K562 (cell line): ENCODE measurements around the gene SORT1. TPM values are rescaled to one million over a fixed set of nuclear protein-coding genes. Genes with fewer than 3 reads are reported as not detected.

Experiments used
- CAMTA2 ChIP-seq: fragments of 250-450 bp; sonication (Bioruptor Pico); conservative IDR thresholded peaks from 2 replicates; pipeline ENCODE4 v1.5.1; 2022
- EP300 ChIP-seq: IDR thresholded peaks from 2 replicates; pipeline ENCODE4 v1.6.1; 2012; ENCODE audit warnings: low read length, improper control_type of control experiment
- HMGN3 ChIP-seq: IDR thresholded peaks from 2 replicates; pipeline ENCODE4 v1.6.1; 2011; ENCODE audit warnings: borderline replicate concordance, low read depth, mild to moderate bottlenecking, mixed read lengths, low read length; ENCODE audit not compliant: insufficient read length; ENCODE audit errors: extremely low read depth
- HNRNPLL ChIP-seq: fragments of 200-400 bp; formaldehyde crosslinking; IDR thresholded peaks from 2 replicates; pipeline ENCODE4 v1.6.1; 2017; ENCODE audit warnings: low read length, low read depth, mild to moderate bottlenecking; ENCODE audit not compliant: poor library complexity, severe bottlenecking
- KHSRP ChIP-seq: fragments of 450-650 bp; IDR thresholded peaks from 2 replicates; pipeline ENCODE4 v1.6.1; 2017
- NCOR1 ChIP-seq: fragments of 450-650 bp; IDR thresholded peaks from 2 replicates; pipeline ENCODE4 v1.6.1; 2016; ENCODE audit warnings: mild to moderate bottlenecking, moderate library complexity
- NFIX ChIP-seq: fragments of 250-450 bp; sonication (Bioruptor Pico); IDR thresholded peaks from 2 replicates; pipeline ENCODE4 v1.4.0; 2020; ENCODE audit warnings: low read depth, mild to moderate bottlenecking, moderate library complexity
- NR4A1 ChIP-seq, 2 experiments: fragments of 250-450 bp in 1 of 2; fragments of 450-650 bp in 1 of 2; sonication (Bioruptor Pico) in 1 of 2; IDR thresholded peaks; 2 replicates each; pipeline versions ENCODE4 v1.4.0 to v1.6.1; 2016 to 2020; ENCODE audit warnings: mild to moderate bottlenecking in 2 of 2, missing compliant biosample characterization in 1 of 2, missing genetic modification characterization in 1 of 2, moderate library complexity in 1 of 2
- PHF21A ChIP-seq: fragments of 450-650 bp; IDR thresholded peaks from 2 replicates; pipeline ENCODE4 v1.6.1; 2017; ENCODE audit warnings: low read depth, borderline replicate concordance
- SNIP1 ChIP-seq: fragments of 450-650 bp; IDR thresholded peaks from 2 replicates; pipeline ENCODE4 v1.7.1; 2017; ENCODE audit warnings: low read depth, mild to moderate bottlenecking
- TBL1XR1 ChIP-seq, 2 experiments: IDR thresholded peaks; 2 replicates each; pipeline ENCODE4 v1.6.1; 2012; ENCODE audit warnings: improper control_type of control experiment in 2 of 2, low read length in 2 of 2, mild to moderate bottlenecking in 1 of 2
- TCF3 ChIP-seq: sonication (generic); formaldehyde crosslinking; IDR thresholded peaks from 2 replicates; pipeline ENCODE4 v1.4.0; 2020; ENCODE audit warnings: mild to moderate bottlenecking, missing genetic modification reagents
- TSC22D4 ChIP-seq: fragments of 450-650 bp; IDR thresholded peaks from 2 replicates; pipeline ENCODE4 v1.6.1; 2016; ENCODE audit warnings: missing genetic modification characterization, missing biosample characterization, control low read depth
- ZFP36 ChIP-seq: fragments of 150-350 bp; IDR thresholded peaks from 2 replicates; pipeline ENCODE4 v1.6.1; 2018; ENCODE audit warnings: low read length, low read depth; ENCODE audit not compliant: partially characterized antibody
- polyA plus RNA-seq, 8 experiments: library from polyadenylated mRNA; depleted of rRNA in 4 of 8; stranded (reverse) in 5 of 8; unstranded in 3 of 8; fragments of >200 nt; fragmentation: Nextera tagmentation in 2 of 8; fragmentation: Illumina TruSeq in 1 of 8; extraction: Ambion mirVana in 2 of 8; extraction: Trizol in 1 of 8; gene quantifications; 2 replicates each; pipeline versions ENCODE4 v1.2.1 to v1.2.3, GENCODE V29; 2011 to 2014; ENCODE audit warnings: inconsistent platforms in 1 of 8, missing spikeins in 1 of 8
- total RNA-seq, 7 experiments: library from RNA; depleted of rRNA in 6 of 7; stranded (reverse); fragments of >200 nt in 6 of 7; fragmentation: Illumina TruSeq in 2 of 7; extraction: Trizol in 2 of 7; gene quantifications; 2 replicates each; pipeline versions ENCODE4 v1.2.1 to v1.2.3, GENCODE V29; 2011 to 2021; ENCODE audit warnings: low replicate concordance in 1 of 7
- TF ChIP-seq, protein P1 (sequence below): sonication (generic); formaldehyde crosslinking; IDR thresholded peaks from 2 replicates; pipeline ENCODE4 v1.8.0; 2023; ENCODE audit warnings: mild to moderate bottlenecking, missing genetic modification reagents
- TF ChIP-seq, protein P2 (sequence below): fragments of 250-450 bp; sonication (Bioruptor Pico); IDR thresholded peaks from 2 replicates; pipeline ENCODE4 v1.5.0; 2020; ENCODE audit warnings: mild to moderate bottlenecking, borderline replicate concordance
- TF ChIP-seq, protein P3 (sequence below): fragments of 450-650 bp; IDR thresholded peaks from 2 replicates; pipeline ENCODE4 v1.6.1; 2014; ENCODE audit warnings: low read depth, mild to moderate bottlenecking, moderate library complexity, borderline replicate concordance

The SORT1 gene
- total and polyA plus RNA-seq, 9 of the 15 experiments (the other 6 are each of a cell fraction or from before 2014, with no cell fraction given) = 27.4 to 112 (median 65.0) TPM

DNA sequence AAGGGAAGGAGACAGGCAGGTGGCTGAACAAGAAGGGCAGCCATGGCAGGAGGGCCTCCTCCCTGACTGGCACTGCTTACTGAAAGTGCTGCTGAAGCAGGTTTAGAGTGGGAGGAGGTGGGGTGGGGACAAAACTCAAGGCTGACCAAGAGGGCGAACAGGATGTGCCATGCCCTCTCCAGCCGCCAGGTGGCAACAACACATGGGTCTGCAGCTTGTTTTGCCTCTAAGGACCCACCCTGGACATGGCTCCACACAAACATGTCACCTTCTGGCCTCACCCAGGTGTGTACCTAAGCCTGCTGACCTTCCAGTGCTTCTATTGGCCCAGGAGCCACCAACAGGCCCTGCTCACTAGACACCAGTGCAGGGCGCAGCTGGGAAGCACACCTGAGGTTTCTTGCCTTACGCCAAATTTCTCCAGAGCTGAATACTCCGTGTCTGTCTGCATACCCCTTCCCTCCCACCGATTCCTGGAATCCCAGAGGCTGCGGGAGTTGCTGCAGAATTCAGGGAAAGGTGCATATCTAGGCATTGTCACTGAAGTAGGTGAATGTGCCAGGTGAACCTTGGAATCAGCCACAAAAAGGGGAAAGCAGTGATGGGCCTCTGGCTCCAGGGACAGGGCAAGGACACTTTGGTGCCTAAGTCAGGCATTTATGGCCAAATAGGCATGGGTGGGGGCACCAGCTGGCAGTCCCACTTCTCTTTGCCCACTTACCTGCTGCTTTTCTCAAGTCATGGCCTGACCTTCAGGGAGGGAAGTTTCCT is 120.1 kb downstream of the SORT1 start (continued):
- TF ChIP-seq CAMTA2 (CRISPR knock-in tag) = no peak
- TF ChIP-seq, protein P1, sequence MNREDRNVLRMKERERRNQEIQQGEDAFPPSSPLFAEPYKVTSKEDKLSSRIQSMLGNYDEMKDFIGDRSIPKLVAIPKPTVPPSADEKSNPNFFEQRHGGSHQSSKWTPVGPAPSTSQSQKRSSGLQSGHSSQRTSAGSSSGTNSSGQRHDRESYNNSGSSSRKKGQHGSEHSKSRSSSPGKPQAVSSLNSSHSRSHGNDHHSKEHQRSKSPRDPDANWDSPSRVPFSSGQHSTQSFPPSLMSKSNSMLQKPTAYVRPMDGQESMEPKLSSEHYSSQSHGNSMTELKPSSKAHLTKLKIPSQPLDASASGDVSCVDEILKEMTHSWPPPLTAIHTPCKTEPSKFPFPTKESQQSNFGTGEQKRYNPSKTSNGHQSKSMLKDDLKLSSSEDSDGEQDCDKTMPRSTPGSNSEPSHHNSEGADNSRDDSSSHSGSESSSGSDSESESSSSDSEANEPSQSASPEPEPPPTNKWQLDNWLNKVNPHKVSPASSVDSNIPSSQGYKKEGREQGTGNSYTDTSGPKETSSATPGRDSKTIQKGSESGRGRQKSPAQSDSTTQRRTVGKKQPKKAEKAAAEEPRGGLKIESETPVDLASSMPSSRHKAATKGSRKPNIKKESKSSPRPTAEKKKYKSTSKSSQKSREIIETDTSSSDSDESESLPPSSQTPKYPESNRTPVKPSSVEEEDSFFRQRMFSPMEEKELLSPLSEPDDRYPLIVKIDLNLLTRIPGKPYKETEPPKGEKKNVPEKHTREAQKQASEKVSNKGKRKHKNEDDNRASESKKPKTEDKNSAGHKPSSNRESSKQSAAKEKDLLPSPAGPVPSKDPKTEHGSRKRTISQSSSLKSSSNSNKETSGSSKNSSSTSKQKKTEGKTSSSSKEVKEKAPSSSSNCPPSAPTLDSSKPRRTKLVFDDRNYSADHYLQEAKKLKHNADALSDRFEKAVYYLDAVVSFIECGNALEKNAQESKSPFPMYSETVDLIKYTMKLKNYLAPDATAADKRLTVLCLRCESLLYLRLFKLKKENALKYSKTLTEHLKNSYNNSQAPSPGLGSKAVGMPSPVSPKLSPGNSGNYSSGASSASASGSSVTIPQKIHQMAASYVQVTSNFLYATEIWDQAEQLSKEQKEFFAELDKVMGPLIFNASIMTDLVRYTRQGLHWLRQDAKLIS (CRISPR knock-in tag) = no peak
- TF ChIP-seq NR4A1 (CRISPR knock-in tag; IDR thresholded peaks at IDR 0.05) = no peak
- TF ChIP-seq NR4A1 (tag; IDR thresholded peaks at IDR 0.05) = no peak
- TF ChIP-seq NCOR1 = no peak
- TF ChIP-seq, protein P2, sequence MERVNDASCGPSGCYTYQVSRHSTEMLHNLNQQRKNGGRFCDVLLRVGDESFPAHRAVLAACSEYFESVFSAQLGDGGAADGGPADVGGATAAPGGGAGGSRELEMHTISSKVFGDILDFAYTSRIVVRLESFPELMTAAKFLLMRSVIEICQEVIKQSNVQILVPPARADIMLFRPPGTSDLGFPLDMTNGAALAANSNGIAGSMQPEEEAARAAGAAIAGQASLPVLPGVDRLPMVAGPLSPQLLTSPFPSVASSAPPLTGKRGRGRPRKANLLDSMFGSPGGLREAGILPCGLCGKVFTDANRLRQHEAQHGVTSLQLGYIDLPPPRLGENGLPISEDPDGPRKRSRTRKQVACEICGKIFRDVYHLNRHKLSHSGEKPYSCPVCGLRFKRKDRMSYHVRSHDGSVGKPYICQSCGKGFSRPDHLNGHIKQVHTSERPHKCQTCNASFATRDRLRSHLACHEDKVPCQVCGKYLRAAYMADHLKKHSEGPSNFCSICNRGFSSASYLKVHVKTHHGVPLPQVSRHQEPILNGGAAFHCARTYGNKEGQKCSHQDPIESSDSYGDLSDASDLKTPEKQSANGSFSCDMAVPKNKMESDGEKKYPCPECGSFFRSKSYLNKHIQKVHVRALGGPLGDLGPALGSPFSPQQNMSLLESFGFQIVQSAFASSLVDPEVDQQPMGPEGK (CRISPR knock-in tag) = no peak
- TF ChIP-seq SNIP1 = no peak
- TF ChIP-seq HNRNPLL = no peak
- no peak for TF ChIP-seq TCF3 (CRISPR knock-in tag)
- no peak for TF ChIP-seq TSC22D4 (tag)
- peak in 1 of 2 experiments; percentile 21; a peak in 1 of 4 replicates for TF ChIP-seq TBL1XR1 (IDR thresholded peaks at IDR 0.05; ENCODE audit: low read length in 2 of 2)
- no peak for TF ChIP-seq ZFP36
- TF ChIP-seq HMGN3 = no peak
- TF ChIP-seq, protein P3, sequence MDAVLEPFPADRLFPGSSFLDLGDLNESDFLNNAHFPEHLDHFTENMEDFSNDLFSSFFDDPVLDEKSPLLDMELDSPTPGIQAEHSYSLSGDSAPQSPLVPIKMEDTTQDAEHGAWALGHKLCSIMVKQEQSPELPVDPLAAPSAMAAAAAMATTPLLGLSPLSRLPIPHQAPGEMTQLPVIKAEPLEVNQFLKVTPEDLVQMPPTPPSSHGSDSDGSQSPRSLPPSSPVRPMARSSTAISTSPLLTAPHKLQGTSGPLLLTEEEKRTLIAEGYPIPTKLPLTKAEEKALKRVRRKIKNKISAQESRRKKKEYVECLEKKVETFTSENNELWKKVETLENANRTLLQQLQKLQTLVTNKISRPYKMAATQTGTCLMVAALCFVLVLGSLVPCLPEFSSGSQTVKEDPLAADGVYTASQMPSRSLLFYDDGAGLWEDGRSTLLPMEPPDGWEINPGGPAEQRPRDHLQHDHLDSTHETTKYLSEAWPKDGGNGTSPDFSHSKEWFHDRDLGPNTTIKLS = no peak
- TF ChIP-seq EP300 = no peak; the same call in 1 of the 2 replicates
- no peak for TF ChIP-seq KHSRP
- TF ChIP-seq PHF21A = no peak
- no peak for TF ChIP-seq NFIX (CRISPR knock-in tag)
